ENCODE results near the gene ANKMY1. TPM values are rescaled to one million over a fixed set of nuclear protein-coding genes. Genes with fewer than 3 reads are reported as not detected.
"Not testable (repeated sequence)": the region's sequence is repeated elsewhere in the genome, so short reads cannot be mapped to it uniquely, and the experiment has no call there.

The ANKMY1 gene
- polyA plus RNA-seq, 1 experiment, result 2.9 TPM

DNA sequence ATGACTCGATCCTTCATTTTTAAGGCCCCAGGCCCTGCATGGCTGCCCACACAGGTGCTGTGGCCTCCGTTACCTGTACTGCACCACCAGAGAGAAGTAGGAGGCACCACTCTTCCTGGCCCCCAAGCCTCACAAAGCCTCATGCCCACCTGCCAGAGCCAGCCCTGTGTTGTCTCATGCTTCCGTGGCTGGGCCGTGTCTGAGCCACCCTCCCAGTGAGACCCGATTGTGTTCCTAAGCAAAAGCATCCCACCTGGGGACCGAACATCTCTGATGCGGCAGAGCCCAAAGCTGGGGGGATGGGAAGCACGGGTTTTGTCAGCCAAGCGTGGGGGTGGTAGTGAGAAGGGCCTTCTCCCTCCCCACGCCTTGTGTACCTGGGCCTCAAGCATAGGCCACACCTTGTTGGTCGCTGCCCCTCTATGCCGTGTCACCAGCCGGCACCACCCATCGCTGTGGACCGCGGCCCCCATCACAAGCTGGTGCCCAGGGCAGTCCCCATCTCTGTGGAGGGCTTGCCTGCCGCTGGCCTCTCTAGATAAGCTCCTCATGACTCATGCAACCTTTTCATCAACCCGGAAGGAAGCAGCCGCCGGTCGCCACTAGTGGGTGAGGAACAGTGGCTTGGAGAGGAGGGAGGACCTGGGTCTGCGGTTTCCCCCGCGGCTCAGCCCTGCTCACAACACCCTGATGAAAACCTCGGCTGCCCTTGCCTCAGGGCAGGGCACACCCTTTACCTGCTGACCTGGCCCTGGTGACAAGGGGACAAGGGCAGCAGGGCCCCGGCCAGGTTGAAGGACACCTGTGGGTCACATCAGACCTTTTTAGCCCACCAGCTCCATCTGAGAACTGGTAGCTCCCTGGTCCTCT lies 7.8 kb upstream of the ANKMY1 start:
- Histone ChIP-seq H3K9me3 (ENCODE audit: control insufficient read depth, insufficient read depth, low read length) (no peaks in the 10 kb centered on the region; the same call in 1 of the 2 replicates), H3K27ac (ENCODE audit: low read depth, low read length) (peak overlapping the region; percentile 89), H3K27me3 (ENCODE audit: control insufficient read depth, insufficient read depth, low read length) (no peaks in the 10 kb centered on the region), H3K4me3 (ENCODE audit: low read depth, low read length) (no peak overlapping the region)
- DNase-seq (ENCODE audit: low read depth, low spot score), result no peak
- TF ChIP-seq CTCF (IDR thresholded peaks at IDR 0.05; ENCODE audit: low read depth, low read length), result no peak
- ChIA-PET CTCF (interaction anchor here (0.7 to 2.8 kb wide), 18 partner anchors 9 to 321 kb away, joined by 3 to 31 read pairs (median 4); partner anchors contain the start of gene CAPN10), POLR2A (interaction anchor here (0.6 to 3.2 kb wide), 4 partner anchors 21 to 56 kb away, joined by 3 to 13 read pairs (median 3); partner anchors contain the start of gene CAPN10)

GRCh38 chr2:240564561-240565332 lies 7.0 kb upstream of the ANKMY1 start:
- ChIA-PET POLR2A (interaction anchor here (3.2 kb wide), 1 partner anchor 22 kb away, joined by 13 read pairs; the partner anchor contains the start of gene CAPN10), CTCF (interaction anchor here (1.4 to 2.8 kb wide), 5 partner anchors 13 to 276 kb away, joined by 6 to 31 read pairs (median 17); partner anchors contain the start of gene CAPN10)
- H3K4me3 ChIP-seq (ENCODE audit: low read depth, low read length), result no peak overlapping the region
- H3K27ac ChIP-seq (ENCODE audit: low read depth, low read length), result peak overlapping the region; percentile 89
- TF ChIP-seq CTCF (IDR thresholded peaks at IDR 0.05; ENCODE audit: low read depth, low read length), result peak; percentile 24; the same call in 1 of the 2 replicates
- no peaks in the 10 kb centered on the region for H3K27me3 ChIP-seq (ENCODE audit: control insufficient read depth, insufficient read depth, low read length)
- no peaks in the 10 kb centered on the region; the same call in 1 of the 2 replicates for H3K9me3 ChIP-seq (ENCODE audit: control insufficient read depth, insufficient read depth, low read length)
- DNase-seq (ENCODE audit: low read depth, low spot score), result no peak

DNA sequence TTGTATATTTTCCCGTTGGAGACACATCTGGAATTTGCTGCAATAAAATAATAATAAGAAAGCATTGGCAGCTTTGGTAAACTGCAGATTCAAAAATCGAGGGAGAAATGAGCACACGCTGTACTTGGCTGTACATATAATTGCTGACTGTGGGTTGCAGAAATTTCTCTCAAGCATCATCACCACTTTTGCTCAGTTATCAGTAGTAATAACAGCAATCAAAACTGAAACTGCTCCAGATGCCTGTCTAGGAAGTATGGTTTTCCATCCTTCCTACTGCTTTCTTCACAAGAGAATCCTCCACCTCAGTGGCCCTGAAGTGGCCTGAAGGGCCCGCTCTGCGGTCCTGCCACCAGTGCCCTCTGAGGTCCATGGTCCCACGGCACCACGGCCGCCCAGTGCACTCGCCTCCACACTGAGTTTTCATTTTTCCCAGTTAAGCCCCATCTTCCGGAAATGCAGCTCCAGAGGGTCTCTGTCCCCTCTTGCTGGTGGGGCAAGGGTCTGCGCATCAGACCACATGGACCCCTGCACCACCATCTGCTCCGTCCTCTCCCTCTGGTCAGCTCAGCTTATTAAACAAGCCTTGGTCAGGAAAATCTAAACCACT lies 6.3 kb upstream of the ANKMY1 start:
- CTCF ChIA-PET, result interaction anchor here (0.9 to 2.7 kb wide), 3 partner anchors 50 to 351 kb away, joined by 3 to 17 read pairs (median 3); no protein-coding TSS in a partner anchor
- Histone ChIP-seq H3K27ac (ENCODE audit: low read depth, low read length) (peak overlapping the region; percentile 73), H3K27me3 (ENCODE audit: control insufficient read depth, insufficient read depth, low read length) (no peaks in the 10 kb centered on the region), H3K9me3 (ENCODE audit: control insufficient read depth, insufficient read depth, low read length) (no peaks in the 10 kb centered on the region; the same call in 1 of the 2 replicates), H3K4me3 (ENCODE audit: low read depth, low read length) (no peak overlapping the region)
- POLR2A ChIA-PET, result interaction anchor here (3.2 kb wide), 1 partner anchor 22 kb away, joined by 13 read pairs; the partner anchor contains the start of gene CAPN10
- DNase-seq (ENCODE audit: low read depth, low spot score), result no peak
- no peak for TF ChIP-seq CTCF (IDR thresholded peaks at IDR 0.05; ENCODE audit: low read depth, low read length)

- CTCF ChIA-PET, result interaction anchor here (0.9 to 1.3 kb wide), 2 partner anchors 49 to 351 kb away, joined by 3 read pairs; no protein-coding TSS in a partner anchor
- H3K27ac ChIP-seq (ENCODE audit: low read depth, low read length); H3K9me3 ChIP-seq (ENCODE audit: control insufficient read depth, insufficient read depth, low read length); H3K27me3 ChIP-seq (ENCODE audit: control insufficient read depth, insufficient read depth, low read length); DNase-seq (ENCODE audit: low read depth, low spot score); POLR2A ChIA-PET; H3K4me3 ChIP-seq (ENCODE audit: low read depth, low read length): not testable (repeated sequence)
Measured at GRCh38 chr2:240563231-240563630, 5.4 kb upstream of the ANKMY1 start.

All from AG04450 (cell line).